HepG2 (cell line): ENCODE data around the gene STARD8. TPM values are rescaled to one million over a fixed set of nuclear protein-coding genes. Genes with fewer than 3 reads are reported as not detected.

Experiments
- ATAC-seq: fragments of 200-7000 bp; cut with Tn5 transposase; 3 replicates; pipeline ENCODE4 v1.9.1; 2020; ENCODE audit warnings: mild to moderate bottlenecking, moderate library complexity
- BruUV-seq: library from RNA; stranded (reverse); fragments of 400-500 nt; replicated peaks from 2 replicates; lab custom pipeline; 2021; lab: Mats Ljungman, UMichigan
- CTCF ChIA-PET: fragments of 300-600 bp; formaldehyde crosslinking; extraction: SDS; loops from one replicate; lab custom pipeline; 2021; ENCODE audit warnings: low total read pairs, inconsistent platforms, low intra/inter-chr PET ratio; lab: Yijun Ruan, JAX
- POLR2A ChIA-PET: fragments of 350-600 bp; sonication (Branson Sonifier 250); formaldehyde crosslinking; loops from one replicate; lab custom pipeline; 2020; ENCODE audit warnings: antibody characterized with exemption, inconsistent platforms; lab: Yijun Ruan, JAX
- DNase-seq: peaks from one replicate; pipeline ENCODE4 v3.0.0-alpha.2; 2015; ENCODE audit warnings: low spot score
- FAIRE-seq: peaks from 3 replicates; lab custom pipeline; 2011; peaks lifted over from hg19 to GRCh38; lab: Jason Lieb, UNC
- H2AFZ ChIP-seq: one replicate; pipeline ENCODE4 v1.6.1; 2011; ENCODE audit warnings: low read length, inconsistent platforms
- H3K27ac ChIP-seq: fragments of 300-600 bp; 3 replicates; pipeline ENCODE4 v1.8.0; 2011; ENCODE audit warnings: mixed run types, mild to moderate bottlenecking, mixed read lengths, low read length, inconsistent platforms; ENCODE audit not compliant: insufficient read depth; ENCODE audit errors: extremely low read length
- H3K27me3 ChIP-seq, 2 experiments: fragments of 200-600 bp in 1 of 2; 2 replicates in 1 of 2; 3 replicates in 1 of 2; pipeline versions ENCODE4 v1.6.0 to v1.8.0; 2011; ENCODE audit warnings: low read length in 2 of 2, mild to moderate bottlenecking in 2 of 2, moderate library complexity in 2 of 2, inconsistent platforms in 1 of 2; ENCODE audit not compliant: insufficient read depth in 2 of 2, control insufficient read depth in 1 of 2
- H3K36me3 ChIP-seq, 2 experiments: fragments of 200-600 bp in 1 of 2; replicated peaks in 1 of 2; 2 replicates in 1 of 2; 3 replicates in 1 of 2; pipeline versions ENCODE4 v1.5.1 to v1.8.0; 2011; ENCODE audit warnings: low read length in 2 of 2, inconsistent platforms in 1 of 2; ENCODE audit not compliant: insufficient read depth in 2 of 2, control insufficient read depth in 1 of 2
- H3K4me1 ChIP-seq: 2 replicates; pipeline ENCODE4 v1.5.1; 2012; ENCODE audit warnings: low read length, inconsistent platforms; ENCODE audit not compliant: insufficient read depth
- H3K4me2 ChIP-seq: 2 replicates; pipeline ENCODE4 v1.6.0; 2011; ENCODE audit warnings: low read depth, low read length, inconsistent platforms
- H3K4me3 ChIP-seq, 3 experiments: fragments of 200-600 bp in 1 of 3; sonication (generic), shearing (Covaris generic) in 1 of 3; replicated peaks in 1 of 3; 2 replicates each; pipeline ENCODE4 v1.5.1; 2011 to 2016; ENCODE audit warnings: low read length in 3 of 3, inconsistent platforms in 2 of 3, low read depth in 2 of 3, mild to moderate bottlenecking in 2 of 3, control low read depth in 1 of 3, mixed read lengths in 1 of 3; ENCODE audit not compliant: insufficient read depth in 1 of 3
- H3K79me2 ChIP-seq: one replicate; pipeline ENCODE4 v1.6.1; 2011; ENCODE audit warnings: low read length, inconsistent platforms; ENCODE audit not compliant: insufficient read depth
- H3K9ac ChIP-seq: 2 replicates; pipeline ENCODE4 v1.6.0; 2011; ENCODE audit warnings: mild to moderate bottlenecking, low read depth, low read length, inconsistent platforms; ENCODE audit not compliant: insufficient read depth
- H3K9me3 ChIP-seq: 2 replicates; pipeline ENCODE4 v1.5.1; 2012; ENCODE audit warnings: mild to moderate bottlenecking, low read length
- H4K20me1 ChIP-seq: 2 replicates; pipeline ENCODE4 v1.6.0; 2011; ENCODE audit warnings: inconsistent platforms, mild to moderate bottlenecking, low read length, moderate library complexity; ENCODE audit not compliant: insufficient read depth
- AKAP8 ChIP-seq: sonication (generic); formaldehyde crosslinking; IDR thresholded peaks from 2 replicates; pipeline ENCODE4 v1.5.1; 2020; ENCODE audit warnings: mild to moderate bottlenecking, missing genetic modification reagents
- E2F2 ChIP-seq: sonication (generic); formaldehyde crosslinking; IDR thresholded peaks from 2 replicates; pipeline ENCODE4 v1.4.0; 2020; ENCODE audit warnings: missing genetic modification reagents, borderline replicate concordance
- KLF13 ChIP-seq: sonication (generic); formaldehyde crosslinking; IDR thresholded peaks from 2 replicates; pipeline ENCODE4 v1.4.0; 2020; ENCODE audit warnings: mild to moderate bottlenecking, missing genetic modification reagents
- KMT2A ChIP-seq: sonication (generic); formaldehyde crosslinking; IDR thresholded peaks from 2 replicates; pipeline ENCODE4 v1.4.0; 2020; ENCODE audit warnings: missing genetic modification reagents
- MLX ChIP-seq: IDR thresholded peaks from 2 replicates; pipeline ENCODE4 v1.6.1; 2016
- MXD3 ChIP-seq: IDR thresholded peaks from 2 replicates; pipeline ENCODE4 v1.6.1; 2016; ENCODE audit warnings: mild to moderate bottlenecking, missing biosample characterization, missing genetic modification reagents
- MXI1 ChIP-seq: IDR thresholded peaks from 3 replicates; pipeline ENCODE4 v1.6.1; 2012; ENCODE audit warnings: low read depth, low read length, inconsistent platforms, borderline replicate concordance
- NFYC ChIP-seq: IDR thresholded peaks from 2 replicates; pipeline ENCODE4 v1.6.1; 2016; ENCODE audit warnings: missing genetic modification reagents, missing compliant biosample characterization
- PLSCR1 ChIP-seq: sonication (generic); formaldehyde crosslinking; IDR thresholded peaks from 2 replicates; pipeline ENCODE4 v1.5.0; 2020; ENCODE audit warnings: missing genetic modification reagents, mild to moderate bottlenecking, borderline replicate concordance
- RCOR2 ChIP-seq: IDR thresholded peaks from 2 replicates; pipeline ENCODE4 v1.6.1; 2016; ENCODE audit warnings: missing biosample characterization, missing genetic modification reagents
- SP1 ChIP-seq, 2 experiments: fragments of 450-650 bp in 1 of 2; sonication (generic) in 1 of 2; formaldehyde crosslinking in 1 of 2; IDR thresholded peaks; 2 replicates each; pipeline versions ENCODE4 v1.4.0 to v1.6.1; 2016 to 2020; ENCODE audit warnings: missing genetic modification reagents in 1 of 2
- SSRP1 ChIP-seq: IDR thresholded peaks from 2 replicates; pipeline ENCODE4 v1.6.1; 2016; ENCODE audit warnings: control low read depth
- ZBTB20 ChIP-seq: sonication (generic); formaldehyde crosslinking; IDR thresholded peaks from 2 replicates; pipeline ENCODE4 v1.8.1; 2023; ENCODE audit warnings: missing genetic modification reagents, low read depth, mild to moderate bottlenecking, borderline replicate concordance
- ZFP37 ChIP-seq: sonication (generic); formaldehyde crosslinking; IDR thresholded peaks from 2 replicates; pipeline ENCODE4 v1.4.0; 2020; ENCODE audit warnings: missing genetic modification reagents, borderline replicate concordance
- ZMYM3 ChIP-seq: sonication (generic); formaldehyde crosslinking; IDR thresholded peaks from 2 replicates; pipeline ENCODE4 v1.5.1; 2020; ENCODE audit warnings: mild to moderate bottlenecking, missing genetic modification reagents
- ZNF274 ChIP-seq: sonication (generic); formaldehyde crosslinking; IDR thresholded peaks from 2 replicates; pipeline ENCODE4 v1.5.1; 2020; ENCODE audit warnings: mild to moderate bottlenecking, missing genetic modification reagents
- ZNF30 ChIP-seq: sonication (generic); formaldehyde crosslinking; IDR thresholded peaks from 2 replicates; pipeline ENCODE4 v1.5.0; 2020; ENCODE audit warnings: mild to moderate bottlenecking, missing genetic modification reagents
- ZNF614 ChIP-seq: IDR thresholded peaks from 2 replicates; pipeline ENCODE4 v1.6.1; 2018; ENCODE audit warnings: missing biosample characterization, missing genetic modification reagents, inconsistent platforms, borderline replicate concordance
- ZNF792 ChIP-seq: IDR thresholded peaks from 2 replicates; pipeline ENCODE4 v1.6.1; 2016
- WGBS: methylation state at CpG from one replicate; pipeline ENCODE4 v1.1.6; 2017; ENCODE audit warnings: low lambda C conversion rate; 5-methylcytosine and 5-hydroxymethylcytosine counted together
- in situ Hi-C: cut with HindIII; loops from 2 replicates; pipeline ENCODE4 v1.10.0; 2017; ENCODE audit warnings: low pct_unique_long_range_greater_than_20kb; ENCODE audit not compliant: extremely low pct_ligation_motif_present
- intact Hi-C: fragments of 100-400 bp; cut with micrococcal nuclease; formaldehyde crosslinking; loops from one replicate; pipeline ENCODE4 v1.10.0; 2022; ENCODE audit not compliant: unreplicated experiment
- polyA plus RNA-seq, 8 experiments: library from polyadenylated mRNA; depleted of rRNA in 3 of 8; stranded (reverse) in 7 of 8; unstranded in 1 of 8; fragments of >200 nt; fragmentation: Illumina TruSeq in 4 of 8; extraction: Trizol in 4 of 8; gene quantifications; 2 replicates each; pipeline versions ENCODE4 v1.2.1 to v1.2.3, GENCODE V29; 2011 to 2016; ENCODE audit warnings: low read depth in 4 of 8, missing spikeins in 1 of 8, mixed read lengths in 1 of 8; ENCODE audit not compliant: insufficient read depth in 1 of 8
- total RNA-seq, 5 experiments: library from RNA; depleted of rRNA; stranded (reverse); fragments of >200 nt; fragmentation: Illumina TruSeq; extraction: Trizol; gene quantifications; 2 replicates each; pipeline ENCODE4 v1.2.3, GENCODE V29; 2016; ENCODE audit warnings: low read depth in 1 of 5

Gene STARD8
- total and polyA plus RNA-seq, 2 of the 13 experiments (the other 11 are each of a cell fraction or from before 2014, with no cell fraction given): 0.02 to 0.09 TPM

- no peak overlapping the region for H3K9ac ChIP-seq
- H3K4me1 ChIP-seq: peaks cover 13% of the 10 kb centered on the region
- ChIA-PET POLR2A (no interaction called here), CTCF (no interaction called here)
- in situ Hi-C loops (no loop called here), intact Hi-C loops (no loop called here)
- WGBS: 56% methylated on average over 4 of the region's 5 CpGs
- DNase-seq: no peak
- no peak overlapping the region for H2AFZ ChIP-seq
- no peaks in the 10 kb centered on the region for H3K36me3 ChIP-seq
- no TSS peak for BruUV-seq
- FAIRE-seq: no peak
- H3K27me3 ChIP-seq: no peaks in the 10 kb centered on the region
- H3K79me2 ChIP-seq: no peaks in the 10 kb centered on the region
- no peak for TF ChIP-seq ZNF274 (CRISPR knock-in tag)
- no peak for TF ChIP-seq KMT2A (CRISPR knock-in tag)
- no peak for TF ChIP-seq NFYC (CRISPR knock-in tag)
- no peak for TF ChIP-seq RCOR2 (CRISPR knock-in tag)
- no peak for TF ChIP-seq E2F2 (CRISPR knock-in tag)
- no peak for TF ChIP-seq ZNF30 (CRISPR knock-in tag)
- TF ChIP-seq ZFP37 (CRISPR knock-in tag): no peak
- TF ChIP-seq ZNF614 (CRISPR knock-in tag): no peak
- TF ChIP-seq, all 625 proteins: peak for 0
- Histone ChIP-seq H4K20me1 (no peaks in the 10 kb centered on the region), H3K4me2 (no peak overlapping the region), H3K27ac (no peak overlapping the region), H3K9me3 (no peaks in the 10 kb centered on the region), H3K4me3 (no peak overlapping the region)
- no peak for ATAC-seq
These were observed 55.9 kb downstream of the STARD8 start for GRCh38 chrX:68703369-68703768.

GRCh38 chrX:68703846-68704245, 56.4 kb downstream of the STARD8 start:
- no peak overlapping the region for H2AFZ ChIP-seq
- H4K20me1 ChIP-seq: no peaks in the 10 kb centered on the region
- no peaks in the 10 kb centered on the region for H3K27me3 ChIP-seq
- no peak overlapping the region for H3K4me3 ChIP-seq
- no peaks in the 10 kb centered on the region for H3K79me2 ChIP-seq
- DNase-seq: no peak
- CTCF ChIA-PET: no interaction called here
- POLR2A ChIA-PET: no interaction called here
- H3K9ac ChIP-seq: no peak overlapping the region
- no CpG with 5 or more reads among the region's 3 CpGs for WGBS
- no peak overlapping the region for H3K4me2 ChIP-seq
- BruUV-seq: no TSS peak
- in situ Hi-C loops (no loop called here), intact Hi-C loops (no loop called here)
- no peaks in the 10 kb centered on the region for H3K36me3 ChIP-seq
- ATAC-seq: no peak
- H3K9me3 ChIP-seq: no peaks in the 10 kb centered on the region
- no peak for FAIRE-seq
- H3K4me1 ChIP-seq: peaks cover 8% of the 10 kb centered on the region
- H3K27ac ChIP-seq: no peak overlapping the region
- TF ChIP-seq SP1 (IDR thresholded peaks at IDR 0.05) (no peak), SP1 (CRISPR knock-in tag; IDR thresholded peaks at IDR 0.05) (no peak), MLX (CRISPR knock-in tag) (no peak), ZNF792 (CRISPR knock-in tag) (no peak), PLSCR1 (CRISPR knock-in tag) (no peak), ZBTB20 (CRISPR knock-in tag) (no peak), ZMYM3 (CRISPR knock-in tag) (no peak), MXI1 (no peak), MXD3 (no peak), SSRP1 (CRISPR knock-in tag) (no peak), AKAP8 (CRISPR knock-in tag) (no peak), KLF13 (CRISPR knock-in tag) (no peak)
